Activated CD4-positive, alpha-beta T cell treated with anti-CD3 and anti-CD28 coated beads for 24 hours (primary cell): Measurements from ENCODE around the gene DPP3.
"Not testable (repeated sequence)": the region's sequence is repeated elsewhere in the genome, so short reads cannot be mapped to it uniquely, and the experiment has no call there.

Experiments used
- DNase-seq, 2 donors: peaks; one replicate each; pipeline ENCODE4 v3.0.0-alpha.2; 2020; ENCODE audit warnings: low read depth in 2 of 2

Gene DPP3, protein sequence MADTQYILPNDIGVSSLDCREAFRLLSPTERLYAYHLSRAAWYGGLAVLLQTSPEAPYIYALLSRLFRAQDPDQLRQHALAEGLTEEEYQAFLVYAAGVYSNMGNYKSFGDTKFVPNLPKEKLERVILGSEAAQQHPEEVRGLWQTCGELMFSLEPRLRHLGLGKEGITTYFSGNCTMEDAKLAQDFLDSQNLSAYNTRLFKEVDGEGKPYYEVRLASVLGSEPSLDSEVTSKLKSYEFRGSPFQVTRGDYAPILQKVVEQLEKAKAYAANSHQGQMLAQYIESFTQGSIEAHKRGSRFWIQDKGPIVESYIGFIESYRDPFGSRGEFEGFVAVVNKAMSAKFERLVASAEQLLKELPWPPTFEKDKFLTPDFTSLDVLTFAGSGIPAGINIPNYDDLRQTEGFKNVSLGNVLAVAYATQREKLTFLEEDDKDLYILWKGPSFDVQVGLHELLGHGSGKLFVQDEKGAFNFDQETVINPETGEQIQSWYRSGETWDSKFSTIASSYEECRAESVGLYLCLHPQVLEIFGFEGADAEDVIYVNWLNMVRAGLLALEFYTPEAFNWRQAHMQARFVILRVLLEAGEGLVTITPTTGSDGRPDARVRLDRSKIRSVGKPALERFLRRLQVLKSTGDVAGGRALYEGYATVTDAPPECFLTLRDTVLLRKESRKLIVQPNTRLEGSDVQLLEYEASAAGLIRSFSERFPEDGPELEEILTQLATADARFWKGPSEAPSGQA

DNA sequence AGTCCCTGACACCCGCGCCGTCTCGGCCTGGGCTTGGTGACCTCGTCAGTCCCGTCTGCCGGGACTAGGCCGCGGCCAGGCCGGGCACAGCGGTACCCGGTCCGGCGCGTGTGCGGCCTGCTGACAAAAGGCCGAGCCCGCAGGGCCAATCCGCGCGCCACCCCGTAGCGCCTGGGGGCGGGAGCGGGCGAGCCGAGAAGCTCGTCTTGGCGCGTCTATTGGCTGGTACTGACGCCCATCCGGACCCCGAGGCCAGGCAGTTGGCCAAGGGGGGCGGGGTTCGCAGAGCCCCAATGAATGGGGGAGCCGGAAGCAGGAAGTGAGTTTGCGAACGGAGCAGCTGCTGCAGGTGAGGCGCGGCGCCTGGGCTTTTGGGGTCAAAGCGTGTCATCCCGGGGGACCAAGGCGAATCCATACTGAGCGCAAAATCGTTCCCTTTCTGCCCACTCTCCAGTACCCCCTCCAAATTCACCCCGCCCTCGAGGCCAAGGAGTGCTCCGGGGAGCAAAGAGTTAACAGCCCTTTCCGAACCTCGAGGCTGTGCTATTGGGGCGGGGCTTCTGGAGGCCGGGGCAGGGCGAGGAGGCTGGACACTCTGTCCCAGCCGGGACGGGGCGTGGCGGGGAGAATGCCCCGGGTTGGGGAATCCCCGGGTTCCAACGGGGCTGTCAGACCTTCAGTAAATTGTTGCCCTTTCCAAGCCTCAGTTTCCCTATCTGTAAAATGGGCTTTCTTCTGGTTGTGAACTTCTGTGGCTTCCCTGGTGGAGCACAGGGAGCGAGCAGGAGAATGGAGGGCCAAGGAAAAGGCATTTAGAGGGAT lies at the start of gene DPP3:
DPP3 (plus strand) TSS at position 318 of the 822 bp plus-strand sequence. CDS start 1,767 bp downstream, outside the sequence.
- DNase-seq, result peak; percentile 92 to 95

DNA sequence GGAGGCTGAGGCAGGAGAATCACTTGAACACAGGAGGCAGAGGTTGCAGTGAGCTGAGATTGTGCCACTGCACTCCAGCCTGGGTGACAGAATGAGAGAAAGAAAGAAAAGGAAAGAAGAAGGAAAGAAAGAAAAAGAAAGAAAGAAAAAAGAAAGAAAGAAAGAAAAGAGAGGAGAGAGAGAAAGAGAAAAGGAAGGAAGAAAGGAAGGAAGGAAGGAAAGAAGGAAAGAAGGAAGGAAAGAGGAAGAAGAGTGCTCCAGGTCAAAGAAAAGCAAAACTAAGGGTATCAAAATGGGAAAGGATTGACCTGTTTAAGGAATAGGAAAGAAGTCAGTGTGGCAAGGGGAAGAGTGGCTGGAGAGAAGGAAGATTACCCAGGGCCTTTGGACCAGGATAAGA lies 48.9 kb upstream of the DPP3 start:
- not testable (repeated sequence) for DNase-seq

DNA sequence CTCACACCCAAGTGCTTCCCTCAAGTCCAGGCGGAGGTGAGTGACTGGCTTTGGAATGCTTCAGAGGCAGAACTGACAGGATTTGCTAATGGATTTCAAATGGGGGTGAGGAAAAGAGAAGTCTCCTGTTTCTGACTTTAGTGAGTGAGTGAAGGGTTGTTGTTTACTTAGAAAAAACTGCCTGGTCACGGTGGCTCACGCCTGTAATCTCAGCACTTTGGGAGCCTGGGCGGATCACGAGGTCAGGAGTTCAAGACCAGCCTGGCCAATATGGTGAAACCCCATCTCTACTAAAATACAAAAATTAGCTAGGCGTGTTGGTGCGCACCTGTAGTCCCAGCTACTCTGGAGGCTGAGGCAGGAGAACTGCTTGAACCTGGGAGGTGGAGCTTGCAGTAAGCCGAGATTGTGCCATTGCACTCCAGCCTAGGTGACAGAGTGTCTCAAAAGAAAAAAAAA lies 48.3 kb upstream of the DPP3 start:
- DNase-seq, result not testable (repeated sequence)

DNA sequence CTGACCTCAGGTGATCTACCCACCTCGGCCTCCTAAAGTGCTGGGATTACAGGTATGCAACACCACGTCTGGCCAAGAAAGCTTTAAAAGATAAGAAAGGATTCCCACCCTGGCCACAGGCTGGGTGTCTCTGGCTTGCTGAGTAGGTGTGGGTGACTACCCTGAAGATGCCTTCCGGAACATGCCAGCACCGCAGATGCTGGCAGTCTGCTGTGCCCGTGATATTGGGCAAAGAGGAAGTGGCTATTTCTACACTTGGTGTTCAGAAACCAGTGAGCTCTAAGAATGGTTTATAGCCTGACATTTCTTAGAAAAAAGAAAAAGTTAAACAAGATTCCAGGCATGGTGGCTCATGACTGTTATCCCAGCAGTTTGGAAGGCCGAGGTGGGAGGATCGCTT lies 47.6 kb upstream of the DPP3 start:
- no peak for DNase-seq

DNA sequence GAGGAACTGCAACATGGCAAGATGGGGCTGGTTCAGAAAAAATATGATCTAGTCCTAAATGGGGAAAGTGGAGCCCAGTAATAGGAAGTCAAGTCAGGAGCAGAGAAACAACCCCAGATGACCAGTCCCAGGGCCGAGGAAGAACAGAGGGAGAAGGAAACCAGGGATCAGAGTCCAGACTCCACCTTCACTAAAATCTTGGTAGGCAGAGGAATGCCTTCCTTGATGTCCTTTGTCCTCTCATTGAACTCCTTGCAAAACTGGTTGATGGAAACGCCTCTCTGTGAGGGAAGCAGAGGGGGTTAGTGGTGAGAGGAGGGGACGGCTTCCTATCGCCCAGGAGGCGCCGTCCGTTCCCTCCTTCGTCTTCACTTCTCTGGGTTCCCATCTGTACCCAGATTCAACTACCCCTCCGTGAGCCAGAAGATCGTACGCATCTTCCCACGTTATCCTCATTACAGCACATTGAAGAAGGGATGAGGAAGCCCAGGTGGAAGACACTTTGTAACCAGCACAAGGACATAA lies 42.2 kb upstream of the DPP3 start:
- no peak for DNase-seq

DNA sequence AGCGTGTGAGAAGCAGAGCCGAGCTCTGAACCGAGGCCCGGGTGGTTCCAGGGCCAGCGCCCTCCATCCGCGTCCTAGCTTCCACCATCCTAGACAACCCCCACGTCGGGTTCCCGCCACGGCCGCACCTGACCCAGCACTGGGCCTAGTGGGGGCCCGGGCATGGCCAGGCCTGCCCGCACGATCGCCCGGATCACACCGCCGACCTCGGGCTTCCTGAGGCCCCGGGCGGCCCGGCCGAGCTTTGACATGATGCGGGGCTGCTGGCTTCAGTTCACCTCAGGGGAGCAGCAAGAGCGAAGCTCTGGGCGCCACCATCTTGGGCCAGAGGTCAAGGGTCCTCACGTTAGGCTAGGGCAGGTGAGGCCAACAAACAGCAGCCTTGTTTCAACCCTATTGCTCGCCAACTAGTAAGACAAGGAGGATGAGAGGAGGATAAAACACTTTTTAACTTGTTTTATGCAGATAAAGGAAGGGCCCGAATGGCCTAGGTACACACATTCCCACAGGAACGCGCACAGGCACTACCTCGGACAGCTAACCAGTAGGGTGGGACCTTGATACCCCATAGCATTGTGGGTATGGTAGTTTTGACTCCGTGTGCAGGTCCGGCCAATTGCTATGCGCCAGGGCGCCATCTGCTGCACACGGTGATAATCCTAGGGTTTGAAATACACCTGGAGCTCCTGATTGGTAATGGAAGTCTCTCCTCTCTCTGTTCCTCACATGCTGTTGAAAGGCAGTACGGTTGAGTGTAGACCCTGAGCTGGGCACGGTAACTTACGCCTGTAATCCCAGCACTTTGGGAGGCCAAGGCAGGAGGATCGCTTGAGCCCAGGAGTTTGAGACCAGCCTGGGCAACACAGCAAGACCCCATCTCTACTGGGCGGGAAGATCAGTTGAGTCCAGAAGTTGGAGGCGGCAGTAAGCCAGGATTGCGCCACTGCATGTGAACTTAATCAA lies 41.4 kb upstream of the DPP3 start, which contains the start of gene MRPL11:
MRPL11 (minus strand) TSS at position 345 of the 963 bp plus-strand sequence; CDS start at position 251, 94 bp downstream.
- peak; percentile 77 to 88 for DNase-seq

DNA sequence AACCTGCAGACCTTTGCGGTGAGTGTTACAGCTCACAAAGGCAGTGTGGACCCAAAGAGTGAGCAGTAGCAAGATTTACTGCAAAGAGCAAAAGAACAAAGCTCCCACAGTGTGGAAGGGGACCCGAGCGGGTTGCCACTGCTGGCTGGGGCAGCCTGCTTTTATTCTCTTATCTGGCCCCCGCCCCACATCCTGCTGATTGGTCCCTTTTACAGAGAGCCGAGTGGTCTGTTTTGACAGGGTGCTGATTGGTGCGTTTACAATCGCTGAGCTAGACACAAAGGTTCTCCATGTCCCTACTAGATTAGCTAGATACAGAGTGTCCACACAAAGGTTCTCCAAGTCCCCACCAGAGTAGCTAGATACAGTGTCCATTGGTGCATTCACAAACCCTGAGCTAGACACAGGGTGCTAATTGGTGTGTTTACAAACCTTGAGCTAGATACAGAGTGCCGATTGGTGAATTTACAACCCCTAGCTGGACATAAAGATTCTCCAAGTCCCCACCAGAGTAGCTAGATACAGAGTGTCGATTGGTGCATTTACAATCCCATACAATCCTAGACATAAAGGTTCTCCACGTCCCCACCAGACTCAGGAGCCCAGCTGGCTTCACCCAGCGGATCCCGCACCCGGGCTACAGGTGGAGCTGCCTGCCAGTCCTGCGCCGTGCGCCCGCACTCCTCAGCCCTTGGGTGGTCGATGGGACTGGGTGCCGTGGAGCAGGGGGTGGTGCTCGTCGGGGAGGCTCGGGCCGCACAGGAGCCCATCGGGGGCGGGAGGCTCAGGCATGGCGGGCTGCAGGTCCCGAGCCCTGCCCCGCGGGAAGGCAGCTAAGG lies 39.9 kb upstream of the DPP3 start:
- DNase-seq, result not testable (repeated sequence)

DNA sequence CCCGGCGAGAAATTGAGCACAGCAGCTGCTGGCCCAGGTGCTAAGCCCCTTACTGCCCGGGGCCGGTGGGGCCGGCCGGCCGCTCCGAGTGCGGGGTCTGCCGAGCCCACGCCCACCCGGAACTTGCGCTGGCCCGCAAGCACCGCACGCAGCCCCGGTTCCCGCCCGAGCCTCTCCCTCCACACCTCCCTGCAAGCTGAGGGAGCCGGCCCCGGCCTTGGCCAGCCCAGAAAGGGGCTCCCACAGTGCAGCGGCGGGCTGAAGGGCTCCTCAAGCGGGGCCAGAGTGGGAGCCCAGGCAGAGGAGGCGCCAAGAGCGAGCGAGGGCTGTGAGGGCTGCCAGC lies 39.3 kb upstream of the DPP3 start:
- DNase-seq, result not testable (repeated sequence)

DNA sequence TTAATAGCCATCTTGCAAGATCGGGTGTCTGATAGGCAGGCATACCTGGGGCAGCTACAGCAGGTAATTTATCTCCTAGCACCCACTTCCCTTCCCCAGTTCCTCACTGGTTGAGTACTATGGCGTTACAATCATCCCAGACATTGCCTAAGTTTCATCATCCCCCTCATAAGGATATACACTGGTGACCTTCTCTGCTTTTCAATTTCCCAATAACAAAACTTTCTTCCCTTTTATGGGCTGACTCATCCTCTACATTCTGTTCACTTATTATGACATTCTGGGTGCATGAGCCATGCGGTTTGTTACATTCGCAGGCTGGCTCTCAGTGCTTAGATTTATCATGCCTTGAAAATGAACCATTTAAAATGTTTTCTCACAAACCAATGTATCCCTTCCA lies 36.6 kb upstream of the DPP3 start:
- no peak for DNase-seq

DNA sequence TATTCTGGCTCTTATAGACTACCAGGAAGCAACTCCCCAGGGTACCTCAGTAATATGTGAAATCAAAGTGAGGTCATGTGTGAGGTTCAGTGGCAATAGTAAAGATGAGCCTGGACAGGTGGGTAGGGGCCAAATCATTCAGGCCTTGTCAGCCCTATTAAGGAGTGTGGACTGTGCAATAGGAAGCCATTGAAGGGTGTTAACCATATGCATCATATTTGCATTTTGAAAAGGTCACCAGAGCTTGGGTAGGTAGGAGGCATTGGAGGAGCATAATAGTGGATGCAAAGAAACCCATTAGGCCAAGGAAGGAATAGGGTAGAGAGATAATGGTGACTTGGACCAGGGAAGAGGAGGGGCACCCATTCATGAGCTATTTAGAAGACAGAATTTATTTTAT lies 33.2 kb upstream of the DPP3 start:
- DNase-seq, result no peak

DNA sequence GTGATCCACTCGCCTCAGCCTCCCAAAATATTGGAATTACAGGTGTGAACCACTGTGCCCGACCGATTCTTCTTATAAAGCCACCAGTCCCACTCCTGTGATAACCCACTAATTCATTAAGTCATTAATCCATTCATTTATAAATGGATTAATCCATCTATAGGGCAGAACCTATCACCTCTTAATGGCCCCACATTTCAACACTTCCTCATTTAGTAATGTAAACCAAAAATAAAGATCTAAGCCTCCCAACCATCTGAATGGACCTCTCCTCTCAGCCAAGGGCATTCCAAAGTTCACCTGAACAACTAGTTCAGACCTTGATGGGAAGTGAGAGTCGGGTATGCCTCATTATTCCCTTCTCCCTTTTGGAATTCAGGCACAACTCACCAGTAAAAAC lies 31.7 kb upstream of the DPP3 start:
- no peak for DNase-seq

DNA sequence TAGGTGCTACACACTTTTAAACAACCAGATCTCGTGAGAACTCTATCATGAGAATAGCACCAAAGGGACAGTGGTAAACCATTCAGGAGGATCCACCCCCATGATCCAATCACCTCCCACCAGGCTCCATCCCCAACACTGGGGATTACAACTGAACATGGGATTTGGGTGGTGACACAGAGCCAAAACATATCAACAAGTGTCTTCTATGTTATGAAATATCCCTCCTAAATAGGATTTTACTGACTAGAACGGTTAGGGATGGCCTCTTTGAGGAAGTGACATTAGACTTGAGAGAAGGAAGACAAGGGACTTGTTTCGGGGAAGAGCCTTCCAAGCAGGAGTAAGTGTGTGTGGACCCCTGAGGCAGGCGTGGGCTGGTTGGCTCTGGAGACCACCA lies 29.7 kb upstream of the DPP3 start:
- no peak for DNase-seq

DNA sequence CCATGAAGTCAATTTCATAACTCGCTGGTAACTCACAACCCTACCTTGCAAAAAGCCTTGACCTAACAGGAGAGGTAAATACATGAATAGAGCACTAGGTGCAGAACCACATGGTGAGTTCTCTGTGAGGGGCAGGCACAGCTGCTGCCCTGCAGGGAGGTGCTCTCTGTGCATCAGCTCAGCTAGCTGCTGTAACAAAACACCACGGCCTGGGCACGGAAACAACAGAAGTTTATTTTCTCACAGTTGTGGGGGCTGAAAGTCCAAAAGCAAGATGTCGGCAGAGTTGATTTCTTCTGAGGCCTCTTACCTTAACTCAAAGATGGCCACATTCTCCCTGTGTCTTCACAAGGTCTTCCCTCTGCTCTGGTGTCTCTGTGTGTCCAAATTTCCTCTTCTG lies 28.6 kb upstream of the DPP3 start:
- DNase-seq, result no peak

DNA sequence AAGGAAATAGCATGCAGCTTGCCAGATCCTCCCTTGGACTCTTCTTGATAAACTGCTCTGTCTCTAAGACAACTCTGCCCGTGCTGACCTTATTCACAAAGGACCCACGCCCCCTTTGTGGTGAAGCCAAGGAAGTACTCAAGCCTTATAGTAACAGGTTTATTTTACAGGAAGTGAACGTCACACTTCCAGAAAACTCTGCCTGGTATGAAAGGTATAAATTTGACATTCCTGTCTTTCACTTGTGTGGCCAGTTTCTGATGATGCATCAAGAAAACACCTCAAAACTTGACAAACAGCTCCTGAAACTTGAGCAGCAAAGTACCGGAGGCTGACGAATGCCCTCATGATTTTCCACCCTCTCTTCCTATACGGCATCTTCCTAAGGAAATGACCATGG lies 26.0 kb upstream of the DPP3 start:
- no peak for DNase-seq

DNA sequence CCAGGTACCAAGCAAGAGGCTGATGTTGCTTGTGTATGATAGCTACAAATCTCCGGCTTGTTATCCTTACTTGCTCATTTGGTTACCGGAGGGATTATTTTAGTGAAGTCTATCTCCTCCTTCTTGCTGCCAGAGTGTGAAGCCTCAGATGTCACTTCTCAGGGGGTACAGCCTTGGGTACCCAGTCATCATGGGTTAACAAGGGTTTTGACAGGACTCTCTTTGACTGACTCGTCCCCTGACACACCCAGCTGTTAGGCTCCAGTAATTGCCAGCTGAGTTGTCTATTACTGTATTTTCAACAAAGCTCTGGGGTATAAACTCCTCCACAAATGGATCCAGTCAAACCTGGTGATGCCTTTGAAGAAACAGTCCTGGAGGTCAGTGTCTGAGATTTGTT lies 25.4 kb upstream of the DPP3 start:
- DNase-seq, result no peak

DNA sequence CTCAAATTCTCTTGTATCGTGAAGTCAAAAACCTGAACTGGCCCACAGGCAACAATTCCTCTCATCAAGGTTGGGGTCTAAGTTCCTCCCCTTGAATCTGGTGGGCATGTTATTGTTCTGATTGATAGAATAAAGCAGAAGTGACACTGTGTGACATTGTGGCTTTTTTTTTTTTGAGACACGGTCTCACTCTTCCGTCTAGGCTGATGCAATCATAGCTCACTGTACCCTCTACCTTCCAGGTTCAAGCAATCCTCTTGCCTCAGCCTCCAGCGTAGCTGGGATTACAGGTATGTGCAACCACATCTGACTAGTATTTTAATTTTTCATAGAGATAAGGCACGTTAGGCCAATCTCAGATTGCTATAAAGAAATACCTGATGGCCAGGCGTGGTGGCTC lies 22.4 kb upstream of the DPP3 start:
- DNase-seq, result no peak

DNA sequence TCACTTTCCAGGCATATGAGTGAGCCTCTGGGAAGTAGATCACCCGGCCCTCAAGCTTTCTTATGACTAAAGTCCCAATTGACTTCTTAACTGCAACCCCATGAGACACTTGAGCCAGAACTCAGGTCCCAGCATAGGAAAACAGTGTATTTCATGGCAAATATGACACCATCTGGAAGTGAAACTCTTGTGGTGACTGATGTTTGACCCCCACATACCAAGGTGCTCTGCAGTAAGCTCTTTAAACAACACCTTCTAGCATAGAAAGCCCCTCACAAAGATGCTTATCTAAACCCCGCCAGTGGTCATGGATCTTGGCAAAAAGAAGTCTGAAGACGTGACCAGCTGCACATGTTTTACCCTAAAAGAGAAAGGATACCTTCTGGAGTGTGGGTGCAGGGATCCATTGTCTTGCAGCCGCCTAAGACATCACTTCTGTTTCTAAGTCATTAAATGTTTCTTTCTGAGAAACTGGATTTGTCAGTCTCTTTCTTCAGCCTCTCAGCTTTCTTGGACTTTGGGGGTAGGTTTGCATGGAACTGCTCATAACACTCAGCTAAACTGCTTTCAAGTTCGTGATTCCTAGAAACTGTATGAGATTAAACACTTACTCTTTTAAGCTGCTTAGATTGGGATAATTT lies 21.0 kb upstream of the DPP3 start:
- no peak for DNase-seq

DNA sequence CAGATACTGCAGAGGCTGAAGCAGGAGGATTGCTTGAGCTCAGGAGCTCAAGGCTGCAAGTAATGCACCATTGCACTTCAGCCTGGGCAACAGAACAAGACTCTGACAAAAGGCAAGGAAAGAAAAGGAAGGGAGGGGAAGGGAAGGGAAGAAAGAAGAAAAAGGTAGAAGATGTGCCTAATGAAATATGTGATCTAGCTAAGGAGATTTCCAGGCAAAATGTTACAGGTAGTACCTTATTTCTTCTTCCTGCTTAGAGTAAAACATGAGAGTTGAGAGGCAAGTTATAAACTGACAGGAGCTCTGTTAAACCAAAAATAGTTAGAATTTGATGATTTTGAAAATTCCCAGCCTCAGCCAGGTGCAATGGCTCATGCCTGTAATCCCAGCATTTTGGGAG lies 18.2 kb upstream of the DPP3 start:
- no peak for DNase-seq

DNA sequence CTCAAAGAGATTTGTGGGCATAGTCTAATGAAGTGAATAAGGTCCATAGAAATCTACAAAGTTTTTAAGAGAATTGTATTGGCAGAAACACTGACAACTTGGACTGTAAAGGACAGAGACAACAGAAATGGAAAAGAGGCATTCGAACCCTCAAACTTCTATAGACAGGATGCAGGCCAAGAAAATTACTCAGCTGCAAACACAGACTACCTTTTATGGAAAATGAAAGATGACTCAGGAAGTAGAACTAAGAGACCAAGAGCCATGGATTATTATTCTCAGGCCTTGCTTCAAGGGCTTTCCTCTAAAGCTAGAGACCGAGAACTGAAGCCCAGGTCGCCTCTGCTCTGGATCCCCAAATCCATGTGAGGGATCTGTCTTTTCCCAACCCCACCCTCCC lies 17.3 kb upstream of the DPP3 start:
- DNase-seq, result no peak
